Pons (tissue), 1 donor: ENCODE measurements around the gene BUB1.
"Not testable (repeated sequence)": the region's sequence is repeated elsewhere in the genome, so short reads cannot be mapped to it uniquely, and the experiment has no call there.

ENCODE experiments used
- DNase-seq: peaks from one replicate; pipeline ENCODE4 v3.0.0-alpha.2; 2016; ENCODE audit warnings: low spot score

BUB1 gene

DNA sequence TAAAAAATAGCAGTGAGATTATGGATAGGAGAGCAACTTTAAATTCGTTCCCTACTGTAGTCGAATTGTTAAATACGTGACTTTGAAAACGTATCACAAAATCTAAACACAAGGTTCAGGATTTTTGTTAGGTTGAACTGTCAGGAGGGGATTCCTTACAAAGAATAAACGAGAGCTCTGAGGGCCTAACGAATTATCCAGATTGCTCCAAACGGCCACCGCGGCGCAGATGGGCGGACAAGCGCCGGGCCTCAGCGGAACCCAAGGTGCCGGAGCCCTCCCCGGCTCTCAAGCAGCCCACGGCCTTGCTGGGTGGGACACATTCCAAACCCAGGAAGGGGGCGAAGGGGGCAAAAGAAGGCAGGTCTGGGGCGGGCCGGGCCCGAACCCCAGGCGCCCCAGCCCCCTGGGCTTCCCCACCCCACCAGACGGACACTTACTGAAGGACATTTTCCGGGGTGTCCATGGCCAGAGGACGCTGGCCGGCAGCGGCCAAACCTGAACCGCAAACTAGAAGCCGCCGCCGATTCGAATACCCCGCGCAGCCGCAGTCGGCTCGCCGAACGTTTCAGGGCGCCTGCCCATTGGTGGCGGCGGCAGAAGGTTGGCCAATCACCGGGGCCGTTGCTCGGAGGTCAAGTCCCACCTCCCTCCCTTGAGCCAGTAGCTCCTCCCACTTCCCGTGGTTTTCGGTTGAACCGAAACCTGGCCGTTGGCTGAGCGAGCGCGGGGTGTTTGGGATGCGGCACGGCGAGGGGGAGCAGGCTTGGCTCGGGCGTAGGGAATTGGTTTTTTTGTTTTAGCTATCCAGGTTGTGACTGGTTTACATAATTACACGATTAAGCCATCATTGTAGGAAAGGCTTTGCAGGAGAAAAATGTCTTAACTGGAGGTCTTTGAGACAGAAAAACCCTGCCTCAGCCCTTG is at the start of gene BUB1:
Gene BUB1 (minus strand): TSS at position 534 of the 927 bp plus-strand sequence. CDS start 68 bp downstream, at position 466.
- DNase-seq: peak; percentile 96

DNA sequence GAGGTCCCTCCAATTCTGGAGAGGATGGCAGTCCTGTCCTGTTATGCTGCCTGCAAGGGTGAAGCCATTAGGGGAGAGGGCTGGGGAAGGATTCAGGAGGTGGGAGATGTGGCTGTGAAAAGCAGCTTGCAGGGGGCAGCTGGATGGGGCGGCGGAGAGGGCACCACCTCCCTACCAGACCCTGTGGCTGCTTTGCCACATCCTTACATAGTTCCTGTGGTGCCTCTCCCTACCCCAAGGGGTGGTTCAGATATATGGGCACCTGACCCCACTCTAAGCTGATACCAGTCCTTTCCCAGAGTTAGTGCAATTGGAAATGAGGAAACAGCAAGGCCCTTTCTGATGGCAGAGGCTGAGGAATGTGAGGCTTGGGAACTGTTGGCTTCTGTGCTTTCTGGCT is 48.4 kb upstream of the BUB1 start:
- DNase-seq: no peak

DNA sequence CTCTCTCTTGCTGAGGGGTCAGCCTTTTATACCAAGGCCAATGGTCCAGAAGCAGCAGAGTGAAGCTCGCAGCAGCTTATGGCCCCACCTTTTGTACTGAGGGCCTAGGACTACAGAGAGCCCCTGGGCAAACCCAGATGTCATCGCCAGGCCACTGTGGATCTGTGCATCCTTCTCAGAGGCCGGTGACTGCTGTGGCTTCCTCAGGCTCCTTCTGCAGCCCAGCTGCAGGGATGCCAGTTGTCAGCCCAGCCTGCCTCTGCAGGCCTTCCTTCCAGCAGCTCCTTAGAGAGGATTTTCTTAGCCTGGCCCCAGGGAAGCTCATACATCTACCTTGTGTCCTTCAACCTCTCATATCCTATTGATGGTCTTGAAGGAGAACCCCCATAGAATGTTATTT is 48.0 kb upstream of the BUB1 start:
- no peak for DNase-seq

DNA sequence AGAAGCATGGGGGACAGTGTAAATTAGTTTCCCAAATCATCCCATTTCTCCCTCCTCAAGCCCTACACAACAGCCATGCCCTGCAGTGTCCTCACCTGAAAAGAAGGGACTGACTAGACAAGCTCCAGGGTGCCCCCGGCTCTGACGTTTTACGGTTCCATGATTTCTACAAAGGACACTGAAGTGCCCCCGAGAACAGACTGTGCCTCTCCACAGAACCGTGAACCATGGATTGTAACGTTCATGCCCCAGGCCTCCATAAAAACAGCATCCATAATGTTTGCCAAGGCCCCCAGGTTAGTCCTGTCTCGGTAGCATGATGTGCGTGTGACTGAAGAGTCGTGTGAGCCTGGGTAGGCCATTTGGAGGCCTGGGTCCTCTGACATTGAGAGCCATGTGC is 47.5 kb upstream of the BUB1 start:
- DNase-seq: no peak

DNA sequence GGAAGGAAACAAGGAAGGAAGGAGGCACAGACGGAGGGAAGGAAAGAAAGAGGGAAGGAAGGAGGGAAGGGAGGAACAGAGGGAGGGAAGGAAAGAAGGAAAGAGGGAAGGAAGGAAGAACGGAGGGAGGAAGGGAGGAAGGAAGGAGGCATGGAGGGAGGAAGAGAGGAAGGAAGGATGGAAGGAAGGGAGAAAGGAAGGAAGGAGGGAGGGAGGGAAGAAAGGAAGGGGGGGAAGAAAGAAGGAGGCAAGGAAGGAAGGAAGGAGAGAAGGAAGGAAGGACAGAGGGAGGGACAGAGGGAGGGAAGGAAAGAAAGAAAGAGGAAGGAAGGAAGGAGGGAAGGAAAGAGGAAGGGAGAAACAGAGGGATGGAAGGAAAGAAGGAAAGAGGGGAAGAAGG is 47.0 kb upstream of the BUB1 start:
- DNase-seq: no peak

DNA sequence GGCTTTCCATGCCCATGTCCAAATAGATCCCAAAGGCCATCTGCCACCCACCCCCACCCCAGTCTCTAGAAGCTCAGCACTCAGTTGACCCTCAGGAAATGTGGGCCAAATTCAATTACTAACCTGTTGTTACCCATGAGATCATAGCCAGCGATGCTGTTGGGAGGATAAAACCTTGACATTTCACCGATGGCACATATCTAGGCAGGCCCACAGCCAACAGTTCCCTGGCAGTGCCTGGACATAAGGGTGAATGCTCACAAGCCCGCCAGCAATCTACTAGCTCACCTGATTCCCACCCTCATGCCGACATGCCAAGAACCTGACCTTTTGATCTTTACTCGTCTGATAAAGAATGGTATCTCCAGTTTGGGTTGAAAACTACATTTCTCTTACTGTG is 42.7 kb upstream of the BUB1 start:
- DNase-seq: no peak

DNA sequence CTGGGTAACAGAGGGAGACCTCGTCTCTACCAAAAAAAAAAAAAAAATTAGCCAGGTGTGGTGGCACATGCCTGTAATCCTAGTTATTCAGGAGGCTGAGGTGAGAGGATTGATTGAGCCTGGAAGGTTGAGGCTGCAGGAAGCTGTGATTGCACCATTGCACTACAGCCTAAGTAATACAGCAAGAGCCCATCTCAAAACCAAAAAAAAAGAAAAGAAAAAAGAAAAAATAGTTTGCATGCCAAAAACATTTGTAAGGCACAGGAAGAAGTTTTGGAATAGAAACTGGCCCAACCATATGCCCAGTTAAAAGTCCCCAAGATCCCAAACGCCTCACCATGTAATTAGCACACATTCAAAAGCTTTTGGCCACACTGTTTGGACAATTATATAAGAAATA is 41.1 kb upstream of the BUB1 start:
- no peak for DNase-seq

DNA sequence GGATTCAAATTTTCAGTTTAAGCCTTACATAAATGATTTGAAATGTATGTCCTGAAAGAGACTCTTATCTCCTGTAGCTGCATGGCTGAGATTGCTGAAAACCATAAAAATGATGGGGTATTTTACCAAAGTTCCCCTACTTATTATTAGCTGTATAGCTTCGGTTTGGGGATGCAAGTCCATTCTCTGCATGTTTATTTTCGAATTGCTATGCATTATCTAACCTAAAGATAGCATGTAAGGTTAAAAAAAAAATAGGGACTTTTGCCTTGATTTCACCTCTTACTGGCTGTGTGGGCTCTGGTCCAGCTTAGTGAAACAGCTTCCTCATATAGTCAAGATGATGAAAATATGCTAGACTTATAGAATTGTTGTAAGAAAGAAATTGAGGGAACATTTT is 40.5 kb upstream of the BUB1 start:
- DNase-seq: no peak

DNA sequence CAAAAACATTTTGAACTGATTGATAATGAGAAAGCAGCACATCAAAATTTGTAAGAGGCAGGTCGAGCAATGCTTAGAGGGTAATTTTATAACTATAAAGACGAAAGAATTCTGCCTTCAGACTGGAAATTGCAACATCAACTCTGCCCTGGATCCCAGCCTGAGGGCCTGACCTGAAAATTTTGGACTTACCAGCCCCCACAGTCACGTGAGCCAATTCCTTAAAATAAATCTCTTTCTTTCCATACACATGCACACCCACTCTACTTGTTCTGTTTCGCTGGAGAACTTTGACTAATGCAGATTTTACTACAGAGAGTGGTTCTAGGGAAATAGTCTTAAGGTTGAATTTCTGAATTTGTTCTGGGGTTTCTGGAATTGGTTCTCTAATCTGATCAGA is 39.9 kb upstream of the BUB1 start:
- DNase-seq: no peak

DNA sequence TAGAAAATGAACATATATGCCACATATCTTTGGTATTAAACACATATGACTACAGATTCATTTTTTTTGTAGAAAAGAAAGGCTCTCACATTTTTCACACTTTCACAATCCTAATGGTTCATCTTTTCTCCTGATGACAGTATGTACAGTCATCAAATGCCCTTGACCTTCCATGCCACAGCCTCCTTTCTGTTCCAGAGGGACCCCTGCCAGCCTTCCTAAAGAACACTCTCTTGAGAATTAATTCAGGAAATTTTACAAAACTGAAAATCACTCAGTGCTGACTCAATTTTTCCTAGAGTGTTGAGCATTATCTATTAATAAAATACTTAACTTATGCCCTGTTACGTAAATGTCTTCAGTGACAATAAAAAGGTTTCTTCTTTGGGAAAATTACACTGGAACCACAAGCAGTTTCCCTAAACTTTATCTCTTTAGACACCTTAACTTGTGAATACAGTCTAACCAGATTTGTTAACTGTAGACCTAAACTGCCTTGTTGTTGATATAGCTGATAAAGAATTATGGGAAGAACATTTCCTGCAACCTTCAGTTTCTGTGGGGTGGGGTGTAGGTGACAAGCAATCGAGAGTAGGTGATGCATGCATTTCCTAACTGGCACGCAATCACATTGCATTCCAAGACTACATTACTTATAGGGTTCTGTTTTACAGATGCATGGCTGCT is 39.2 kb upstream of the BUB1 start:
- DNase-seq: no peak

DNA sequence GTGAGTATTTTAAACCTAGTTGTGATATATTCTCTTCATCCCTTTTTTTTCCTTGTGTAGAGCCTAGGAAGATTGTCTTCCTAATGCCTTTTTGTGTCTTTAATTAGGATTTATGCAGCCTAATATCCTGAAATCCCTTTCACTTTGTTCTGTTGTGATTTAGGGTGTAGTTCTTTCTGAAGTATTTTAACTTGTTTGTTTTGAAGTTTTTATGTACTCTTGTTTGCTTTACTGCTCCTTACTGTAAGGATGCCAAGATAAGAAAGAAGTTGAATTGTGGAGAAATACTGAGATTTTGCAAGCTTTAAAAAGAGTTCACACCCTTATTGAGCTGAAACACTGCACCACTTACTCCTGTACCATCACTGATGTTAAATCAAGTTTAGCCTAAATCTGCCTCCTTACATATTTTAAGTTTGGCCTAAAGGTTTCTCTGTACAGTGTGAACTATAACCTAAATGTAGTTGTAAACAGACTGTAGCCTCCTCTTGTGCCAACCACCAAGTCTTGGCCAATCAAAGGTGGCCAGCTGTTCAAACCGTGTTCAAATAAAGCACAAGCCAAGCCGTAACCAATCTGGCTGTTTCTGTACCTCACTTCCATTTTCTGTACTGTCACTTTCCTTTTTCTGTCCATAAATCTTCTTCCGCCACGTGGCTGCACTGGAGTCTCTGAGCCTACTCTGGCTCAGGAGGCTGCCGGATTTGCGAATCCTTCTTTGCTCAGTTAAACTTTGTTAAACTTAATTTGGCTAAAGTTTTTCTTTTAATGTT is 36.8 kb upstream of the BUB1 start:
- no peak for DNase-seq

DNA sequence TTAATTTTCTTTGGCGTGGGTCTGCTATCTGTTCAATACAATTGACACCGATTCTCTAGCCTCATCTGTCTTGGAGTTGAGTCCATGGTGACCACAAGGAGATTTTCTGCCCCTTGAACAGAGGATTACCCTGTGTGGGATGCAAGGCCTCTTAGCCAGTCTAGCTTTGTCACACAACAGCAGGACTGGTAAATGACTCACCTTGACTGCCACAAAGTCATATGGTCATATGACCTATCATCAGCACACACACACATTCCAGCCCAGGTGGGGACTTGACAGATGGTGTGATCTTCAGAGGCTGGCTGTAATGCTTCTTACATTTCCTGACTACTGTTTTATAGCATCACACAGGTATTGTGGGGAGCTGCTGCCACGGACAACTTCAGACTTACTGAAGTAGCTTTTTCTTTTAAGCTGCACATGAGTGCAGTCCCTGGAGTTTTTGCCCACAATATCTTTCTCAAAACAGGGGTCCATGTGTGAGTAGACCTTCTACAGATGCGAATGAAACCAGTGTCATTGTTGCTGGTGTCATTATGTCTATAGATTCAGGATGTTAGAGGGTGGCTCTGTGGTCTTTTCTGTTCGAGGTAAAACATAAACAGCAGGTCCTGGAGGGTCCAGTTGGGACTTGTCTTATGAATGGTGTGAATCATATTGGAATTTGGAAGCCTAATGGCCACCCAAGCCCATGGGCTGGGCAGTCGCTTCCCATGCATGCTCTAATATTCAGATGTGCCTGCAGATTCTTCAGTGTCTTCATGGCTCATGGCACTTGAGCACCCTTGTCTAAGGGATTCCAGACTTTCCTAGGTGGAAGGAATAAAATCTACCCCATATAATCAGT is 35.9 kb upstream of the BUB1 start:
- DNase-seq: no peak

DNA sequence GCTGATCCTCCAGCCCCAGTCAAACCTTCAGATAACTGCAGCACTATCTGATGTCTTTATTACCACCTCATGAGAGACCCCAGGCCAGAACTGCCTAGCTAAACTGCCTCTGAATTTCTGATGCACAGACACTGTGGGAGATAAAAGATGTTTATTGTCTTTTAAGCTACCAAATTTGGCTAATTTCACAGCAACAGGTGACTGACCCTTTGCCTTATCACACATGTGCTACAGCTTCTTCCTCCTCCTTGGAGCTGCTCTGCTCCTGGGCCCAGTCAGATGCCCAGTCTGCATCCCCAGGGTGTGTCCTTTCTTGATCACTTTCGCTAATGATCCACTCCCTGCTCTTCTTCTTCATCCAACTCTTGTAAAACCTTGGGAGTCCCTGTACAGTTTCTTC is 34.9 kb upstream of the BUB1 start:
- no peak for DNase-seq

DNA sequence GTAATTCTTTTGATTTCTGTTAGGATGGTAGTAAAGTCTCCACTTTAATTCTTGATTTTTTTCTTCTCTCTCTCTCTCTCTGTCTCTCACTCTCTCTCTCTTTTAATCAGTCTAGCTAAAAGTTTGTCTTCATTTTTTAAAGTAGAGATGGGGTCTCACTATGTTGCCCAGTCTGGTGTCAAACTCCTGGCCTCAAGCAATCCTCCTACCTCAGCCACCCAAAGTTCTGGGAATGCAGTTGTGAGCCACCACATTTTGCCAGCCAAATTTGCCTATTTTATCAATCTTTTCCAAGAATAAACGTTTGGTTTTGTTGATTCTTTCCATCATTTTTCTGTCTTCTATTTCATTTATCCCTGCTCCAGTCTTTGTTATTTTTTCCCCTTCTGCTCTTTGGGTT is 30.6 kb upstream of the BUB1 start:
- no peak for DNase-seq

DNA sequence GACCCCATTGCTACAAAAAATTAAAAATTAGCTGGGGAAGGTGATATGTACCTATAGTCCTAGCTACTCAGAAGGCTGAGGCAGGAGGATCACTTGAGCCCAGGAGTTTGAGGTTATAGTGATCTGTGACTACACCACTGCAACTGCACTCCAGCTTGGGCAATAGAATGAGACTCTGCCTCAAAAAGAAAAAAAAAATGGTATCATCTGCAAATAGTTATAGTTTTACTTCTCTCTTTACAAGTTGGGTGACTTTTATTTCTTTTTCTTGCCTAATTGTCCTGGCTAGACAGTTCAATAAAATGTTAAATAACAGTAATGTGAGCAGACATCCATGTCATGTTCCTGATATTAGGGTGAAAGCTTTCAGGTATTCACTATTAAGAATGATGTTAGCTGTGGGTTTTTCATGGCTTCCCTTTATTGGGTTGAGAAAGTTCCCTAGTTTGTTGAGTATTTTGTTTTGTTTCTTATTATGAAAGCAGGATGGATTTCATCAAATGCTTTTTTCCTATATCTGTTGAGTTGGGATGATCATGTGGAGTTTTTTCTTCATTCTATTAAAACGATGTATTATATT is 29.6 kb upstream of the BUB1 start:
- no peak for DNase-seq

DNA sequence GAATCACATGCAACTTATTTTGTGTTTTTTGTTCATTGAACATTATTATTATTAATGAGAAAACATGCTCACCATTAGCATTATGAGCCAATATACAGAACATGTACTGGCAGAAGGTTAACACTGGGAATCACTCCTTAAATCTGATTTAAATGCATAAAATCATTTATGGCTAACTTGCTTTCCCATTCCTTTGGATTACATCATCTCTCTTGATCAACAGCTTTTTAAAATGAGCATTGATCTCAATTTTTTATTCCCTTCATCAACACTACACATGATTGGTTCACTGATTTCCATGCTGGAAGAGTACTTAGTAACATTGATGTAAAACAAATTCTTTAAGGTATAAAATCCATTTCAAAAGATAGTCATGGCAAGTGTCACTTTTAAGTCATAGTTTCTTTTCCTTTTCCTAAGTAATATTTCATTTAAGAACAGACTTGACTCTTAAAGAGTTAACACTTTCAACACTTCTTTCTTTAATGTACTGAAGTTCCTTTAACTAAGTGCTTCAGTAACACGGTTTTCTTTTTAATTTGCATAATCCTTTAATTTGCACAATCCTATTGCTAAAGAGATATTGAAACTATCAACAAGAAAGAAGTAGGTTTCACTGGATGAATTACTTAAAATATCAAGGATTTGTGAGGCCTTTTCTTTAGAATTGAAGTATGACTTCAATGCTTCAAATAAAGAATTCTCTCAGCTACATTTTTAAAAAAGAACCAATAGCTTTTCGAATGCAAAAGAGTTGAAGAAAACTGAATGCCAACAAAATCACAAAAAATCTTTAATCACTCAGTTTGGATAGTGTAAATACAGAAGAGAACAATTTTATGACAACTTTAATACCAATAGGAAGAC is 24.9 kb upstream of the BUB1 start:
- DNase-seq: no peak

DNA sequence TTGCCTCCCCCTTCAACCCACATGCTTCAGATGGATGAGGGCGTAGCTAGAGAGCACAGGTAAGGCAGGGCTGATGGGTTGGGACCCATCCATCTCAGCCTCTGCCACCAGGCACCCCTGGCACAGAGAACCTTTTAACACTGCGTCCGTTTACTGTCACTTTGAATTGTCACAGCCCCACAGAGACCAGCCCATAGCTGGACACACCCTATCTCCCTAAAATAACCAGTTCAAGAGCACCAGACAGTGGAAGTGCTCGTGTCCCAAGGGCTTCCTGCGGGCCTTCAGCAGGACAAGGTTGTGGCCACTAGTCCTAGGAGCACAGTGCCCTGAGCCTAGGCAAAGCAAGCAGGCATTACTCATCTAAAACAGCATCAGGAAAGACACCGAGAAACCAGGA is 20.4 kb upstream of the BUB1 start:
- DNase-seq: not testable (repeated sequence)

DNA sequence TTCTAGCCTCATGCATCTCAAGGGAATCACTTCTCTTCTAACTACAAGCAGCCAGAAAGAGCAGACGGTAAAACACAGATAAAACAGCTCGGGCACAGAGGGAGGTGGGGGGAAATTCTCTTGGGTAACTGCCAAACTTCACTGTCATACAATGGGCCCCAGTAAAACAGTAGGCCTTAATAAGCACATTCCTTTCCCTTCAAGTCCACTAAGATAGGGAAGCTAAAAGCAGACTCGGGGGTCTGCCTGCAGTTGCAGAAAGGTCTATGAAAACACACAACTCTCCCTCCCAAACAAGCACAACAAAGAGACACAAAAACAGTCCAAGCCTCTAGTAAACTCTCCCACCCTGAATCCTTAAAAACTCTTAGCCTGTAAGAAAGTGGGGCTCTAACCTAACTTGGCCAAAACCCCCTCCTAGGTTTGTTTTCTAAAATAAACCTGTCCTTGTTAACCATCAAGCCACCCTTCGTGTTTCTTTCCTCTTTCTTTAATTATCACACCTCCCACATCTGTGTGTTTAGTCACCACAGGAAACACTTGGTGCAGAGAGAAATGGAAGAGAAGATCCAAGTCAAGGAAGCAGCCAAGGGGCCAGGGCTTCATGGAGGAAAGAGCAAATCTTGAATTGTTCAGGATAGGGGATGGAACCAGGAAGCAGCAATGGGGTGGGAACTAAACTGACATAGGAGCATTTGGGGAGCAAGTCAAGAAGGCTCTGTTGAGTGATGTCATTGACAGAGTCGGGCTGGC is 17.5 kb upstream of the BUB1 start:
- not testable (repeated sequence) for DNase-seq

DNA sequence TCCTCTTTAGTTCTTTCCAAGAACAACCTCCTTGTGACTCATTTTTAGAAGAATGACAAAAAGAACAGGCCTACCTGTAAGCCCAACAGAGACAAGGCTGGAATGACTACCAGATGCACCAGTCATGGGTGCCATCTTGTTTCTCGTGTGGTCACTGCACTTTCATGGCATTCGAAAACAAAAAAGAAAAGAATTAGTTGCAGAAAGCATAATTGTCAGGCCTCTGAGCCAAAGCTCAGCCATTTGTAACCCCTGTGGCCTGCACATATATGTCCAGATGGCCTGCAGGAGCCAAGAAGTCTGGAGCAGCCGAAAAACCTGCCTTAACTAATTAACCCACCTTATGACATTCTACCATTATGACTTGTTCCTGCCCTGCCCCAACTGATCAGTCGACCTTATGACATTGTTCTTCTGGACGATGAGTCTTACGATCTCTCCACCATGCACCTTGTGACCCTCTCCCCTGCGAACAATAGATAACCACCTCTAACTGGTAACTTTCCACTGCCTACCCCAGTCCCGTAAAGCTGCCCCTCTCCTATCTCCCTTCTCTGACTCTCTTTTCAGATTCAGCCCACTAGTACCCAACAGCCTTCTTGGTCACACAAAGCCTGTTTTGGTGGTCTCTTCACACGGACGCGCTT is 13.9 kb upstream of the BUB1 start:
- DNase-seq: no peak
